ENCODE data around the gene POU2AF1.

- TF ChIP-seq CTCF (IDR thresholded peaks at IDR 0.05) (no peak), POLR2A (IDR thresholded peaks at IDR 0.05) (no peak)
Observed at GRCh38 chr11:111351374-111352055, 27.6 kb downstream of the POU2AF1 start.
